Measurements from ENCODE around the gene RRAGD.
A peak's percentile ranks its signal among the peaks of the same experiment; 100 is the strongest.

RRAGD gene

GRCh38 chr6:89375427-89376267 lies 36.4 kb downstream of the RRAGD start:
- no peak for DNase-seq

GRCh38 chr6:89372506-89372901 lies 39.6 kb downstream of the RRAGD start:
- DNase-seq: no peak

DNA sequence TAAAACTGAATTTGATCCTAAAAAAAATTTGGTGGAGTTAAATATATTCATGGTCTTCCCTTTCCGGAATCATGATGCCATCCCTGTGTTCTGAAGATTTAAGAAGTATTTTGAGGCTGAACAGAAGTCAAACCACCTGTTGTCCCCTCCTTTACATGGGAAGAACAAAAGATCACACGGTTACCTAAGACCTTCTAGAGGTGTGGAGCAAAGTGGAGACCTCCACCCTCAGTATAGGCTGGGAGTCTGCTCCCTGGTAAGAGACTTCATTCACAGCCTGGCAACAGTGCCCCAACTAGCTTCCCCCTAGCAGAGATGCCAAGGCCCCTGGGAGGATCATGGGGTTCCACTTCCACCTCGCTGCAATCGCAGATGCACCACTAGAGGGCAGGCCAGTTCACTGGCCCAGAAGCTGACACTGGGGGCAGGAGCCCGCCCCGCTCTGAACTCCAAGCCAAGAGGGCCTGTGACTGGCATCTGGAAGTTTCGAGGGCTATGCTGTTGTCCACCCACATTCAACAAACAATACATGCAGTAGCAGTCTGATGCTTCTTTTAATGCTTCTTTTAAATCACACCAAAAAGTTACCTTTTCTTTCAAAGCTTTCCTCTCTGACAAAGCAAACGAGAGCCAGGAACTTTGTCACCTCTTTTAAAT lies 40.1 kb downstream of the RRAGD start:
- DNase-seq: peak; percentile 49

DNA sequence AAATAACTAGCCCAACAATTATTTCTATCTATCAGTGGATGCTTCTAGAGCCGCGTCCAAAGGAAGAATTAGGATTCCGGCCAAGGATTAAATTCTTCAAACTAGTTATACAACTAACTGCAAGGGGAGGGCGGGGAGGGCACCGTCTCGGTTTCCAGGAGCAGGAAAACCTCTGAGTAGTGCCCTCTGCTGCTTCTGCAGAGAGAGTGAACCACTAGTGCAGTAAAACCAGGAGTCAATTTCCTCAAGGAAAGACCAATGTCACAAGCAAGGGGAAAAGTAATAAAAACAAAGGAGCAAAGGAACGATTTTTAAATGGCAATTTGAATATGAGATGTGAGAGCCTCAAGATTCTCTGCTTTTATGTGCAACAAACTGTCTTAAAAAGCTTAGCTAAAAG lies 43.1 kb downstream of the RRAGD start:
- peak; percentile 40 for DNase-seq

- DNase-seq: peak; percentile 49
Measured at GRCh38 chr6:89368107-89368506, 44.0 kb downstream of the RRAGD start.

DNA sequence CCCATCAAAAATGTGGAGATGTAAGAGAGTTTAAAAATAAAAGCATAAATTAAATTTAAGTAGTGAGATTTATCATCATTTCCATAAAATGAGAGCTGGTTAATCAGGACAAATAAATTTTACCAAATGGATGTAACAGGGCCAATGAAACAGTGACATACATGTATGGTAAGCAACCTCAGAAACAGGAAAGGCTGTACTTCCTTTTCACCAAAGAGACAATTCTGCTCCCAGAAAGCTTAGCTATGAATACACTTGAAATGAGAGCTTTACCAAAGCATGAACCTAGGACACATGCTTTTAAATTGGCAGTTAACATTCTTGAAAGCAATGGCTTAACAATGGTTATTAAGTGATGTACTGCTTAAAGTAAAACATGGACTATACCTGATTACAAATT lies 47.5 kb downstream of the RRAGD start:
- no peak for DNase-seq

DNA sequence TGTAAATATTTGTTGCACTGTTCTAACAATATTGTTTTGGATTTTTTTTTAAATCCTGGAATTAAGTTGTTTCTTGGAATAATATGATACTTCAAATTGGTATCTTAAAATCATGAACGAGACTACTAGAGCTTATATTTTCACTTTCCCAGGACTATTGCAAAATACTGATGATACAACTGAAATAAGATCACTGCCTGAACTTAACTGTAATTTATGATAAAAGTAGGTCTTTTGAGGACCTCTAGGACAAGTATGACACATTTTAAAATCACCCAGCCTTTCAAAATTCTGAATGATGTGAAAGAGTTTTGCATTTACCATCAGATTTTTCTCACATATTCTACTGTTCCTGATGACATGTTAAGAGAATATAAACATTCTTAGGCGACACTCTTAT lies 50.9 kb downstream of the RRAGD start:
- DNase-seq: no peak

GRCh38 chr6:89360415-89360999 lies 51.6 kb downstream of the RRAGD start:
- peak; percentile 83 for DNase-seq

DNA sequence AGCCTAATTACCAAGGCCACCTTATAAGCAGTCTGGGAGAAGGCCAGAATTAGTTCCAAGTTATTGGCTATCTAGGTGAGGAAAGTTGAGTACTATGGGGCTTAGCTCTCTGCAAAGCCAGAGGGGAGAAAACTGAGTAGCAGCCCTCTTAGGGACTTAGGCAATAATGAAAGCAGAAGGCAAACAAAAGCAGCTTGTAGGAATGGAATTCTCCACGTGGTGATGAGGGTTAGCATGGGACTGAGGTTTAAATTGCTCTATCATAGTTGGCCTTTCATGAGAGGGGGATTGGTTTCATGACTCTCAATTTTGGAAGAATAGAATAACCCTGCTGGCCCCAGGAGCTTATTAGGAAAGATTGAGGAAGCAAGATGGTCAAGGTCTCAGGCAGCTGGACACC lies 52.5 kb downstream of the RRAGD start:
- DNase-seq: no peak

DNA sequence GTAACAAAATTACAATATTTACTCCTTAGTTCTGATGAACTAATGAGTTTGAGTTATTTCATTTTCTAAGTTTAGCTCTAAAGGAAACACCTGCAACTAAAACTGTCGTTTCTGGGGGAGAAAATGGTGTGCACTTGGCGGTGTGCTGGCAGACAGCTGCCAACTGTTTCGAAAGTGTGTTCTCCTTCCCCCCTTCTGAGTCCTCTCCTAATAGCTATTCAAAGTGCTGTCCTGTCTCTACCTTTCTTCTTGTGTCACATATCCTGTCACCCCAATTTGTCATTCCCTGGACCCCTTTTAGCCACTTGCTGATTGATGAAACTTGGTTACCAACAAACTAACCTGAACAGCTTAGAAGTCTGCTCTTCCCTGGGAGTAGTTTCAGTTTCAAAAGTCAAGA lies 54.7 kb downstream of the RRAGD start:
- DNase-seq: no peak

GRCh38 chr6:89356642-89357170 lies 55.4 kb downstream of the RRAGD start:
- no peak for DNase-seq

GRCh38 chr6:89355511-89356194 lies 56.4 kb downstream of the RRAGD start:
- DNase-seq: no peak

GRCh38 chr6:89353702-89354392 lies 58.2 kb downstream of the RRAGD start:
- no peak for DNase-seq

DNA sequence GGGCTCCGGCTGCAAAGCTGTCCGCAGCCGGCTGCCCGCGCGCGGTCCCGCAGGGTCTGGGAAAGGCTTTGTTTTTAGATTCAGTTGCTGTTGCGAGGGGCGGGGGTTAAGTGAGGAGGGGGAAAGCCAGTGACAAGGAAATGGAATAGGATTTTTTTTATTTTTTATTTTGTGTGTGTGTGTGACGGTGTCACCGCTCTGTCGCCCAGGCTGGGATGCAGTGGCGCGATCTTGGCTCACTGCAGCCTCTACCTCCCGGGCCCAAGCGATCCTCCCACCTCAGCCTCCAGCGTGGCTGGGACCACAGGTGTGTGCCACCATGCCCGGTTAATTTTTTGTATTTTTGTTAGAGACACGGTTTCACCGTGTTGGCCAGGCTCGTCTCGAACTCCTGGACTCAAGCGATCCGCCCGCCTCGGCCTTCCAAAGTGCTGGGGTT lies 58.9 kb downstream of the RRAGD start:
- no peak for DNase-seq

DNA sequence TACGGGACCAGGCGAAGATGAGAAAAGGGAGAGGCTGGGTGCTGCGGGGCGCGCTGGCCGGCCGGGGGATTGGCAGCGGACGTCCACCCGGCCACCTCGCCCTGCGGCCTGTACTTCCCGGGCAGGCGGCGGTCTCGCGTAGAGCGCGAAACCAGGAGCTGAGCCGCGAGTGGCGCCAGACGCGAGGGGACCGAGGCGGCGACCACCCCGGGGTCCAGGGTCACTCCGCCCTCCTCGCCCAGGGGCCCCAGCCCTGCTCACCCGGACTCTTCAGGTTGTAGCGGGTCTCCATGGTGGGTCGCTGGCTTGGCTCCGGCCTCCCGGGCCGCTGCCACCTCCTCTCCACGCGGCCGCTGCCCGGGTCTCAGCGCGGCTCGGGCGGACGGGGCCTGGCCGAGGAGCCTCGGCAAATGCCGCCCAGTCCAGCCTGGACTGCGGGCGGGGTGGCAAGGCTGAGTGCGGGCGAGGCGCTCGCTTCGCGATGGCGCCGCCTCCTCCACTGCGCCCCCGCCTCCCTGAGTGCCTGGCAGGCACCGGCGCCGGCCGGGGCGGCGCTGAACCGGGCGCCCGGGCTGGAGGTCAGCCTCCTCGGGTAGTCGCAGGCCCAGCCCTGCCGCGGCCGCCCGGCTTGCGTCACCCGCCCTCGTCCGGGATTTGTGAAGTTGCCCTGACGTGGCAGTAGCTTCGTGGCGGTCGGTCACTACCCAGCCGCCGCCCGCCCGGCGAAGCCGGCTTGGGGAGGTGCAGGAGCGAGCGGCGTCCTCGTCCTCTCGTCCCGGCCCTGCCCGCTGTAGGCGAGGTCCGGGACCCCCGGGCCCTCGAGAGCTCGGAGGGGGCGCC lies 59.6 kb downstream of the RRAGD start, which contains the start of gene UBE2J1:
UBE2J1 (minus strand) TSS at position 445 of the 840 bp plus-strand sequence; CDS start at position 292, 153 bp downstream.
- peak; percentile 95 for DNase-seq

DNA sequence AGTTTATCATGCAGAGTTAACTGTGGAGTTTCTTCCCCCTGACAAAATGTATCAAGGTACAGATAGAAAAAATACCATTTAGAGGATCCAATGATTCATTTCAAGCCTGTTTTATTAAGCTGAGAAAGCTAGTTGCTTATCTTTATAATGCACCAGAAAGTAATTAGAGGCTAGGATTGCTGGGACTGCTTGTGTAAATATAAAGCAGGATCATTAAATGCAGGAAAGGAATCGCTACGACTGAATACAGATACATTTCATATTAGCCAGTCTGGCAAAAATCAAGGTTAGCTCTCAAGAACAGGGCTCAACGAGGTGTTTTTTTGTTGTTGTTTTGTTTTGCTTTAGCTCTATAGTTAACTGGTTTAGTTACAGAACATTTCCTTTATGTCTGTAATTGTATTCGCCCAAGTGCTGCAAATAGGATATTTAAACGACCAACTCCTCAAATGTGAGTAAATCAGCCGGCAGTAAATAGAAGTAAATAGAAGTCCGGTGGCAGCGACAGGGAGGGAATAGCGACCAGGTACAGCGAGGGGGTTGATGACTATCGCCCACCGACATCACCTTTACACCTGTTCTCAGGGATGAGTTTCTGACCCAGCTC lies 60.3 kb downstream of the RRAGD start:
- no peak for DNase-seq

DNA sequence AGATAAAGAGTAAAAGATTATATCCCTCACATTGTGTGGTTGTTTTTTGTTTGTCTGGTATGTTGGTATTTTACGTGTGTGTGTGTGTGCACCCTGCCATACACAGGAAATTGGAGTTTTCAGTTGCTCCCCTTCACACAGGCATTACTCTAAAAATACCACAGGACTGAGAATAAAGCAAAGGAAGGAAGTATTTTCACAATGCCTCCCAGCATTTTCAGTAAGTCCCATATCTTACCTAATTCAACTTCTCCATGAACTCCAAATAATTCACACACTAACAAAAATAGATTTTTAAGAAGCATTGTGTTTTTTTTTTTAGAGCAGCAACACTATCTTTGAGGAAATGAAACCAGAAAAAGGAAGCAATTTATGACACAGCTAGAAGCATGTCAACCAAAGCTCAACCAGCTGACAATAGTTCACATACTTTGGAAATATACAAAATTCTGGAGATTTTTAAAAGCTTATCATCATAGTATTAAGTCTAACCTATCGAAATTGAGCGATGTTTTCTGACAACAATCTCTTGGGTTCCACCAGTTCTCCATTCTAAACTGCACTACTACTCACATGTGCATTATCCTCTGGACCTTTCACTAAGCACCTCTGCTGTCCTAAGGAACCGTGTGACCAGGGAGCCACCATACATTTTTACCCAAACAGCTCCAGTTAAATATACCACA lies 61.6 kb downstream of the RRAGD start:
- DNase-seq: peak; percentile 25

DNA sequence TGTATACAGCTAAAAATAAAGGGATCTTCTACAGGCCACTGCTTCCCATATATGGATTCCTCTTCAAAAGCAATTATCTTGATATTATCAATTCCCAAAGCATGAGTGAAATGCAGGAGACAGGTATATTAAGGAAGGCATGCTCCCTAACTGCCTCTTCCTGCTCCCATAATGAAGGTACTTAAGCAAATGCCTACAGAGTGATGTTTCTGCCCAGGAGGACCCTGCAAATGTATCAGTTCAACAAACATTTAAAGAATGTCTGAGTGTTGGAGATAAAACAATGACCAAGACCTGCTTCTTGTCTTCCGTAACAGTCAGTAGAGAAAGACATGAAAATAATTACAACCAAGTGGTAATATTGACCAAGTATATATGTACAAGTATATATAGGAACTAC lies 63.7 kb downstream of the RRAGD start:
- DNase-seq: peak; percentile 42

- DNase-seq: peak; percentile 12
Measured at GRCh38 chr6:89347825-89348224, 64.2 kb downstream of the RRAGD start.

DNA sequence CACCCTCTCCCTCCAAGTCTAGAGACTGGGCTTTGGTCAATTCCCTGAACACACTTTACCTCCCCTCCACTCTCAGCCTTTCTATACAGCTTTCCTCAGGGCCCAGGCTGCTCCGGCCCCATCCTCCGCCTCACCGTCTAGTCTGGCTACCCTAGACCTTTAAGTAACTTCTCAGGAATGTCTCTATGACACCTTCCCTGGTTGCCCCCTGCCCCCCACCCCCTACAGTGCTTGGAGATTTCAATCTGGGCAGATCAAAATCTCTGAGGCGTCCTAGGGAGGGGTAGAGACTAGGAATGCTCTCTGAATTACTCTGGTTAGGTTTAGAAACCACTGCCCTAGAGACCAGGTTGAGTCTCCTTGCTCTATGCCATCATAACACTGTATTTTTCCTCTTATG lies 65.6 kb downstream of the RRAGD start:
- DNase-seq: peak; percentile 16
